ENCODE measurements around the gene TUSC2. TPM values are rescaled to one million over a fixed set of nuclear protein-coding genes. Genes with fewer than 3 reads are reported as not detected.

The TUSC2 gene
- total and polyA plus RNA-seq, 2 of the 13 experiments (the other 11 are each of a cell fraction or from before 2014, with no cell fraction given), result 36.7 to 39.1 TPM

DNA sequence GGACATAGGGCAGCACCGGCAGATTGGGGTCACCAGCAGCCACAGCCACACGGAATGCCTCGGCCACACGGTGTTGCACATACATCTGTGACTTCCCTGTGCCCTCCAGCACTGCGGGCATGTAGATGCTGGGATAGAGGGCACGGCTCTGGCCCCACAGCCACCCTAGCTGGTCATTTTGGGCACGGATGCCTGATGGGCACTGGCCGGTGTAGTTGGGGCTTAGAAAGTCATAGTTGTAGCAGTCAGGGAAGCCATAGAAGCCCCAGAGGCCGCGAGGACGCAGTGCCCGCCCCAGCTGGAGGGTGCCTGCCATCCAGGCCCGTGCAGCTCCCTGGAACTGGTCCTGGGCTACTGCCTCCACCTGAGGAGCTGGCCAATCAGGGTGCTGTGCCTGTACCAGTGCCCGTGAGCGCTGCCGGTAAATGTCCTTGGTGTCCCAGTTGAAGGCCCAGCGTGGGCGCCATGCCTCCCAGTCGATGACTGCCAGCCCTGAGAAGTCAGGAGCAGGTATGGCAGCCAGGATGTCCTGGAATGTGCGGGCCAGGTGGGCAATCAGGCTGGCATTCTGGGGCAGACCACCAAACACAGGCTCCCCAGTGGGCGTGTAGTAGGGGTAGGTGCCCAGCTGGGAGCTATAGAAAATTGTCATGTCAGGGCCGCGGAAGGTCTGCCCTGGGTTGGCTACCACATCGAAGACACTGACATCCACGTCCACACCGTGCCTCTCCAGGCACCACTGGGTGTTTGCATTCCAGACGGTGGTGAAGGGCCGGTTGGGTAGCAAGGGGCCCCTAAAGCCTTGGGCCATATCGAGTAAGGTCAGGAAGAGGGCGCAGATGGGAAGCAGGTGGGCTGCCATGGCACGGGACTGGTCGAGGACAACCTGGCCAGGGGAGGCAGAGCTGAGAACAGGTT, 25.7 kb downstream of the TUSC2 start (continued):
- TF ChIP-seq, protein P1, sequence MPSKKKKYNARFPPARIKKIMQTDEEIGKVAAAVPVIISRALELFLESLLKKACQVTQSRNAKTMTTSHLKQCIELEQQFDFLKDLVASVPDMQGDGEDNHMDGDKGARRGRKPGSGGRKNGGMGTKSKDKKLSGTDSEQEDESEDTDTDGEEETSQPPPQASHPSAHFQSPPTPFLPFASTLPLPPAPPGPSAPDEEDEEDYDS (CRISPR knock-in tag; IDR thresholded peaks at IDR 0.05), result no peak
- TF ChIP-seq ZBTB25 (CRISPR knock-in tag; IDR thresholded peaks at IDR 0.05), result no peak
- no peak for TF ChIP-seq PRDM10 (CRISPR knock-in tag; IDR thresholded peaks at IDR 0.05; ENCODE audit: low read depth)
- TF ChIP-seq ZNF629 (CRISPR knock-in tag; conservative IDR thresholded peaks at IDR 0.05), result no peak; the same call in 1 of the 2 replicates
- no peak for TF ChIP-seq KAT8 (CRISPR knock-in tag; IDR thresholded peaks at IDR 0.05)
- TF ChIP-seq HNRNPUL1 (IDR thresholded peaks at IDR 0.05; ENCODE audit: low read depth, low read length), result no peak
- peak; percentile 92 for TF ChIP-seq AGO2 (optimal IDR thresholded peaks at IDR 0.05; ENCODE audit: low read depth, low read length)
- TF ChIP-seq BCL6 (CRISPR knock-in tag; IDR thresholded peaks at IDR 0.05), result no peak
- TF ChIP-seq ZNF333 (CRISPR knock-in tag; IDR thresholded peaks at IDR 0.05; ENCODE audit: borderline replicate concordance), result 0 out of 2 replicates have a peak, but pooled peaks have one; percentile 9
- TF ChIP-seq SMARCC2 (IDR thresholded peaks at IDR 0.05), result no peak
- no peak for TF ChIP-seq ARID2 (CRISPR knock-in tag; IDR thresholded peaks at IDR 0.05; ENCODE audit: borderline replicate concordance)
- peak; percentile 26; the same call in 1 of the 2 replicates for TF ChIP-seq NRL (CRISPR knock-in tag; IDR thresholded peaks at IDR 0.05; ENCODE audit: borderline replicate concordance)
- TF ChIP-seq MEF2D (CRISPR knock-in tag; IDR thresholded peaks at IDR 0.05), result no peak
- no peak for TF ChIP-seq TRAFD1 (CRISPR knock-in tag; IDR thresholded peaks at IDR 0.05; ENCODE audit: borderline replicate concordance)
- no peak for TF ChIP-seq ZNF703 (CRISPR knock-in tag; IDR thresholded peaks at IDR 0.05; ENCODE audit: borderline replicate concordance)
- TF ChIP-seq, protein P2, sequence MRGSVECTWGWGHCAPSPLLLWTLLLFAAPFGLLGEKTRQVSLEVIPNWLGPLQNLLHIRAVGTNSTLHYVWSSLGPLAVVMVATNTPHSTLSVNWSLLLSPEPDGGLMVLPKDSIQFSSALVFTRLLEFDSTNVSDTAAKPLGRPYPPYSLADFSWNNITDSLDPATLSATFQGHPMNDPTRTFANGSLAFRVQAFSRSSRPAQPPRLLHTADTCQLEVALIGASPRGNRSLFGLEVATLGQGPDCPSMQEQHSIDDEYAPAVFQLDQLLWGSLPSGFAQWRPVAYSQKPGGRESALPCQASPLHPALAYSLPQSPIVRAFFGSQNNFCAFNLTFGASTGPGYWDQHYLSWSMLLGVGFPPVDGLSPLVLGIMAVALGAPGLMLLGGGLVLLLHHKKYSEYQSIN (CRISPR knock-in tag; IDR thresholded peaks at IDR 0.05; ENCODE audit: borderline replicate concordance), result no peak
- TF ChIP-seq ZFP62 (CRISPR knock-in tag; IDR thresholded peaks at IDR 0.05), result no peak
- peak; percentile 66; the same call in 1 of the 2 replicates for TF ChIP-seq MTERF4 (CRISPR knock-in tag; IDR thresholded peaks at IDR 0.05)
- TF ChIP-seq TARDBP (CRISPR knock-in tag; IDR thresholded peaks at IDR 0.05), result no peak; the same call in 1 of the 2 replicates

Measured in HepG2 (cell line).